Measurements from ENCODE around the gene SEMA4G.

SEMA4G gene

DNA sequence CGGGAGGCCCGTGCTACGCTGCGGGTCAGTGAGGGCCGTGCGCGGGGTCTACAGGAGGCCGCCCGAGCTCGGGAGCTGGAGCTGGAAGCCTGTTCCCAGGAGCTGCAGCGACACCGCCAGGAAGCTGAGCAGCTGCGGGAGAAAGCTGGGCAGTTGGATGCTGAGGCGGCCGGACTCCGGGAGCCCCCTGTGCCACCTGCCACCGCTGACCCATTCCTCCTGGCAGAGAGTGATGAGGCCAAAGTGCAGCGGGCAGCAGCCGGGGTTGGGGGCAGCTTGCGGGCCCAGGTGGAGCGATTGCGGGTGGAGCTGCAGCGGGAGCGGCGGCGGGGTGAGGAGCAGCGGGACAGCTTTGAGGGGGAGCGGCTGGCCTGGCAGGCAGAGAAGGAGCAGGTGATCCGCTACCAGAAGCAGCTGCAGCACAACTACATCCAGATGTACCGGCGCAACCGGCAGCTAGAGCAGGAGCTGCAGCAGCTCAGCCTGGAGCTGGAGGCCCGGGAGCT, 37.3 kb downstream of the SEMA4G start:
- no peaks in the 10 kb centered on the region for H4K20me1 ChIP-seq (ENCODE audit: low read depth, low read length)

GRCh38 chr10:101007099-101007711, 37.9 kb downstream of the SEMA4G start:
- H3K27me3 ChIP-seq (ENCODE audit: low read length) = no peaks in the 10 kb centered on the region
- H3F3A ChIP-seq (ENCODE audit: insufficient read depth) = no peaks in the 10 kb centered on the region
- H3K36me3 ChIP-seq (ENCODE audit: low read length) = no peaks in the 10 kb centered on the region
- no peaks in the 10 kb centered on the region for H3K9me3 ChIP-seq (ENCODE audit: insufficient read depth, low read length)
- H3K79me2 ChIP-seq (ENCODE audit: insufficient read depth, low read length) = no peaks in the 10 kb centered on the region
- H2AFZ ChIP-seq (ENCODE audit: low read depth, low read length, severe bottlenecking) = no peak overlapping the region
- H3K9me2 ChIP-seq (replicated peaks; ENCODE audit: insufficient read depth, low read length) = no peaks in the 10 kb centered on the region
- no peak overlapping the region for H3K4me2 ChIP-seq (ENCODE audit: low read depth, low read length, poor library complexity, severe bottlenecking)
- H3K27ac ChIP-seq (ENCODE audit: low read depth, low read length) = no peak overlapping the region
- no peaks in the 10 kb centered on the region for H4K20me1 ChIP-seq (ENCODE audit: low read depth, low read length)
- H3K9ac ChIP-seq (ENCODE audit: low read length) = no peak overlapping the region
- TF ChIP-seq CTCF (IDR thresholded peaks at IDR 0.05; ENCODE audit: insufficient read depth, low read length, poor library complexity, severe bottlenecking) (no peak), EZH2phosphoT487 (conservative IDR thresholded peaks at IDR 0.05; ENCODE audit: low read length) (no peak)
- no peak overlapping the region for H3K4me3 ChIP-seq (ENCODE audit: insufficient read depth, low read length, poor library complexity, severe bottlenecking)

More for the DNA sequence above, 37.3 kb downstream of the SEMA4G start:
- H3K27ac ChIP-seq (ENCODE audit: low read depth, low read length) = no peak overlapping the region
- H3K9me3 ChIP-seq (ENCODE audit: insufficient read depth, low read length) = no peaks in the 10 kb centered on the region
- H3K27me3 ChIP-seq (ENCODE audit: low read length) = no peaks in the 10 kb centered on the region
- no peak overlapping the region for H3K4me3 ChIP-seq (ENCODE audit: insufficient read depth, low read length, poor library complexity, severe bottlenecking)
- H3K79me2 ChIP-seq (ENCODE audit: insufficient read depth, low read length) = no peaks in the 10 kb centered on the region
- no peaks in the 10 kb centered on the region for H3K36me3 ChIP-seq (ENCODE audit: low read length)
- no peak overlapping the region for H3K4me2 ChIP-seq (ENCODE audit: low read depth, low read length, poor library complexity, severe bottlenecking)
- H3K9me2 ChIP-seq (replicated peaks; ENCODE audit: insufficient read depth, low read length) = no peaks in the 10 kb centered on the region
- H3K9ac ChIP-seq (ENCODE audit: low read length) = no peak overlapping the region
- TF ChIP-seq CTCF (IDR thresholded peaks at IDR 0.05; ENCODE audit: insufficient read depth, low read length, poor library complexity, severe bottlenecking) = no peak
- TF ChIP-seq EZH2phosphoT487 (conservative IDR thresholded peaks at IDR 0.05; ENCODE audit: low read length) = no peak
- no peak overlapping the region for H2AFZ ChIP-seq (ENCODE audit: low read depth, low read length, severe bottlenecking)
- H3F3A ChIP-seq (ENCODE audit: insufficient read depth) = no peaks in the 10 kb centered on the region

- H3K9ac ChIP-seq (ENCODE audit: low read length) = no peak overlapping the region
- H3K36me3 ChIP-seq (ENCODE audit: low read length) = no peaks in the 10 kb centered on the region
- no peak overlapping the region for H3K27ac ChIP-seq (ENCODE audit: low read depth, low read length)
- no peaks in the 10 kb centered on the region for H3K79me2 ChIP-seq (ENCODE audit: insufficient read depth, low read length)
- H3F3A ChIP-seq (ENCODE audit: insufficient read depth) = no peaks in the 10 kb centered on the region
- no peak for TF ChIP-seq CTCF (IDR thresholded peaks at IDR 0.05; ENCODE audit: insufficient read depth, low read length, poor library complexity, severe bottlenecking)
- TF ChIP-seq EZH2phosphoT487 (conservative IDR thresholded peaks at IDR 0.05; ENCODE audit: low read length) = no peak
- no peak overlapping the region for H2AFZ ChIP-seq (ENCODE audit: low read depth, low read length, severe bottlenecking)
- no peaks in the 10 kb centered on the region for H4K20me1 ChIP-seq (ENCODE audit: low read depth, low read length)
- no peak overlapping the region for H3K4me2 ChIP-seq (ENCODE audit: low read depth, low read length, poor library complexity, severe bottlenecking)
- H3K27me3 ChIP-seq (ENCODE audit: low read length) = no peaks in the 10 kb centered on the region
- H3K9me2 ChIP-seq (replicated peaks; ENCODE audit: insufficient read depth, low read length) = no peaks in the 10 kb centered on the region
- no peak overlapping the region for H3K4me3 ChIP-seq (ENCODE audit: insufficient read depth, low read length, poor library complexity, severe bottlenecking)
- H3K9me3 ChIP-seq (ENCODE audit: insufficient read depth, low read length) = no peaks in the 10 kb centered on the region
These were observed 38.9 kb downstream of the SEMA4G start for GRCh38 chr10:101007915-101008822.
